Measurements from ENCODE around the gene IFT88.

Gene IFT88

GRCh38 chr13:20525601-20526544 lies 41.1 kb upstream of the IFT88 start, which contains the start of gene CRYL1:
Gene CRYL1 (minus strand): TSS chr13:20525857. CDS start chr13:20525794, 63 bp downstream.
- in situ Hi-C loops (cut with MboI; ENCODE audit: low sequenced_read_pairs, unreplicated experiment), result no loop called here
- DNase-seq (ENCODE audit: low spot score), result peak; percentile 88

GRCh38 chr13:20526664-20527063 lies 40.3 kb upstream of the IFT88 start:
- in situ Hi-C loops (cut with MboI; ENCODE audit: low sequenced_read_pairs, unreplicated experiment), result no loop called here
- no peak for TF ChIP-seq CTCF (IDR thresholded peaks at IDR 0.05; ENCODE audit: borderline replicate concordance, control extremely low read depth, extremely low read depth, insufficient read depth, missing control alignments)
- DNase-seq (ENCODE audit: low spot score), result no peak

More at GRCh38 chr13:20525601-20526544, 41.1 kb upstream of the IFT88 start, which contains the start of gene CRYL1:
- no peak for TF ChIP-seq CTCF (IDR thresholded peaks at IDR 0.05; ENCODE audit: borderline replicate concordance, control extremely low read depth, extremely low read depth, insufficient read depth, missing control alignments)

- in situ Hi-C loops (cut with MboI; ENCODE audit: low sequenced_read_pairs, unreplicated experiment), result no loop called here
- peak; percentile 65 for DNase-seq (ENCODE audit: low spot score)
- no peak for TF ChIP-seq CTCF (IDR thresholded peaks at IDR 0.05; ENCODE audit: borderline replicate concordance, control extremely low read depth, extremely low read depth, insufficient read depth, missing control alignments)
Observed at GRCh38 chr13:20528452-20528851, 38.5 kb upstream of the IFT88 start.

GRCh38 chr13:20534038-20534608 lies 32.8 kb upstream of the IFT88 start:
- TF ChIP-seq CTCF (IDR thresholded peaks at IDR 0.05; ENCODE audit: borderline replicate concordance, control extremely low read depth, extremely low read depth, insufficient read depth, missing control alignments), result no peak
- no peak for DNase-seq (ENCODE audit: low spot score)
- in situ Hi-C loops (cut with MboI; ENCODE audit: low sequenced_read_pairs, unreplicated experiment), result no loop called here

- DNase-seq (ENCODE audit: low spot score), result no peak
- in situ Hi-C loops (cut with MboI; ENCODE audit: low sequenced_read_pairs, unreplicated experiment), result no loop called here
- TF ChIP-seq CTCF (IDR thresholded peaks at IDR 0.05; ENCODE audit: borderline replicate concordance, control extremely low read depth, extremely low read depth, insufficient read depth, missing control alignments), result no peak
Observed at GRCh38 chr13:20536992-20537391, 30.0 kb upstream of the IFT88 start.

- TF ChIP-seq CTCF (IDR thresholded peaks at IDR 0.05; ENCODE audit: borderline replicate concordance, control extremely low read depth, extremely low read depth, insufficient read depth, missing control alignments), result no peak
- DNase-seq (ENCODE audit: low spot score), result no peak
- in situ Hi-C loops (cut with MboI; ENCODE audit: low sequenced_read_pairs, unreplicated experiment), result no loop called here
Observed at GRCh38 chr13:20544201-20544923, 22.6 kb upstream of the IFT88 start.

Measured in GM13976 (cell line).